K562 (cell line): ENCODE data around the gene SLC25A31. TPM values are rescaled to one million over a fixed set of nuclear protein-coding genes. Genes with fewer than 3 reads are reported as not detected.

Source experiments
- ATAC-seq: fragments of 200-7000 bp; cut with Tn5 transposase; 3 replicates; pipeline ENCODE4 v1.9.1; 2020; ENCODE audit warnings: moderate library complexity
- BruUV-seq: library from RNA; stranded (reverse); fragments of 400-500 nt; replicated peaks from 2 replicates; lab custom pipeline; 2021; lab: Mats Ljungman, UMichigan
- CTCF ChIA-PET: fragments of 300-600 bp; formaldehyde crosslinking; extraction: SDS; loops from one replicate; lab custom pipeline; 2021; ENCODE audit warnings: low intra/inter-chr PET ratio; lab: Yijun Ruan, JAX
- POLR2A ChIA-PET: fragments of 300-600, 350-650 bp; sonication (Branson Sonifier 250); formaldehyde crosslinking; extraction: SDS; loops from one replicate; lab custom pipeline; 2021; ENCODE audit warnings: antibody characterized with exemption, inconsistent platforms; lab: Yijun Ruan, JAX
- DNase-seq, 4 experiments: peaks; one replicate each; pipeline versions ENCODE4 v3.0.0 to v3.0.0-alpha.2; 2011 to 2018; ENCODE audit warnings: low spot score in 3 of 4, mixed read lengths in 3 of 4; ENCODE audit errors: extremely low read depth in 1 of 4
- FAIRE-seq: peaks from 2 replicates; lab custom pipeline; 2011; peaks lifted over from hg19 to GRCh38; lab: Jason Lieb, UNC
- H2AFZ ChIP-seq: 2 replicates; pipeline ENCODE4 v1.6.0; 2011; ENCODE audit warnings: low read depth, low read length, control low read depth, inconsistent platforms
- H3K27ac ChIP-seq: fragments of 200-600 bp; 3 replicates; pipeline ENCODE4 v1.8.0; 2011; ENCODE audit warnings: low read depth, mild to moderate bottlenecking, control low read depth, inconsistent platforms, low read length, moderate library complexity, mixed read lengths; ENCODE audit errors: extremely low read depth
- H3K27me3 ChIP-seq, 2 experiments: fragments of 300-600 bp in 1 of 2; 2 replicates in 1 of 2; 3 replicates in 1 of 2; pipeline versions ENCODE4 v1.6.0 to v1.8.0; 2011; ENCODE audit warnings: inconsistent platforms in 2 of 2, low read length in 2 of 2, mild to moderate bottlenecking in 1 of 2, mixed read lengths in 1 of 2, moderate library complexity in 1 of 2; ENCODE audit not compliant: control insufficient read depth in 2 of 2, insufficient read depth in 2 of 2
- H3K36me3 ChIP-seq: fragments of 300-600 bp; 3 replicates; pipeline ENCODE4 v1.8.0; 2011; ENCODE audit warnings: mild to moderate bottlenecking, low read length, inconsistent platforms; ENCODE audit not compliant: control insufficient read depth, insufficient read depth
- H3K4me1 ChIP-seq, 2 experiments: fragments of 200-600 bp in 1 of 2; replicated peaks in 1 of 2; 2 replicates in 1 of 2; 3 replicates in 1 of 2; pipeline versions ENCODE4 v1.5.1 to v1.8.0; 2011; ENCODE audit warnings: inconsistent platforms in 2 of 2, low read length in 2 of 2, mild to moderate bottlenecking in 1 of 2, mixed read lengths in 1 of 2, moderate library complexity in 1 of 2; ENCODE audit not compliant: control insufficient read depth in 2 of 2, insufficient read depth in 2 of 2
- H3K4me2 ChIP-seq: 2 replicates; pipeline ENCODE4 v1.6.1; 2011; ENCODE audit warnings: low read length, control low read depth, inconsistent platforms, mixed read lengths; ENCODE audit not compliant: insufficient read depth
- H3K4me3 ChIP-seq: fragments of 200-600 bp; sonication (generic), shearing (Covaris generic); 2 replicates; pipeline ENCODE4 v1.5.1; 2016; ENCODE audit warnings: control low read depth, inconsistent platforms
- H3K79me2 ChIP-seq: fragments of 200-600 bp; 3 replicates; pipeline ENCODE4 v1.8.0; 2011; ENCODE audit warnings: low read length, inconsistent platforms; ENCODE audit not compliant: control insufficient read depth, insufficient read depth
- H3K9ac ChIP-seq, 2 experiments: 2 replicates each; pipeline versions ENCODE4 v1.6.0 to v1.6.1; 2011; ENCODE audit warnings: low read depth in 2 of 2, low read length in 2 of 2, control low read depth in 1 of 2, inconsistent platforms in 1 of 2, mild to moderate bottlenecking in 1 of 2, mixed read lengths in 1 of 2; ENCODE audit not compliant: insufficient read depth in 1 of 2
- H3K9me1 ChIP-seq: one replicate; pipeline ENCODE4 v1.6.0; 2011; ENCODE audit warnings: inconsistent platforms, mild to moderate bottlenecking, low read length, moderate library complexity; ENCODE audit not compliant: control insufficient read depth, insufficient read depth
- H3K9me3 ChIP-seq: replicated peaks from 2 replicates; pipeline ENCODE4 v1.5.1; 2011; ENCODE audit warnings: low read depth, low read length, inconsistent platforms; ENCODE audit not compliant: control insufficient read depth, insufficient read depth
- H4K20me1 ChIP-seq: replicated peaks from 2 replicates; pipeline ENCODE4 v1.6.1; 2011; ENCODE audit warnings: low read length, inconsistent platforms, mixed read lengths; ENCODE audit not compliant: control insufficient read depth, insufficient read depth
- E4F1 ChIP-seq: fragments of 250-450 bp; sonication (Bioruptor Pico); IDR thresholded peaks from 2 replicates; pipeline ENCODE4 v1.5.0; 2021; ENCODE audit warnings: mild to moderate bottlenecking, borderline replicate concordance
- ETV5 ChIP-seq: sonication (generic); formaldehyde crosslinking; IDR thresholded peaks from 2 replicates; pipeline ENCODE4 v1.4.0; 2020; ENCODE audit warnings: low read depth, mild to moderate bottlenecking, missing genetic modification reagents
- JUNB ChIP-seq: fragments of 450-650 bp; formaldehyde crosslinking; conservative IDR thresholded peaks from 2 replicates; pipeline ENCODE4 v1.4.0; 2020; ENCODE audit warnings: mild to moderate bottlenecking
- NRF1 ChIP-seq, 2 experiments: fragments of 450-650 bp; IDR thresholded peaks in 1 of 2; conservative IDR thresholded peaks in 1 of 2; 2 replicates each; pipeline ENCODE4 v1.6.1; 2014; ENCODE audit warnings: mild to moderate bottlenecking in 2 of 2
- WGBS: fragments of 100-300 bp; shearing (Covaris generic); methylation state at CpG from one replicate; pipeline ENCODE4 v1.1.6; 2016; ENCODE audit warnings: low coverage, mixed read lengths; ENCODE audit not compliant: insufficient coverage; ENCODE audit errors: missing lambda C conversion rate; 5-methylcytosine and 5-hydroxymethylcytosine counted together
- in situ Hi-C: fragments of 300-500 bp; cut with MboI; formaldehyde crosslinking; loops from 4 replicates; pipeline ENCODE4 v1.15.0; 2018; ENCODE audit warnings: inconsistent platforms, mixed read lengths
- intact Hi-C: fragments of 100-400 bp; cut with micrococcal nuclease; formaldehyde crosslinking; loops from 2 replicates; pipeline ENCODE4 v1.14.2; 2022
- polyA plus RNA-seq, 8 experiments: library from polyadenylated mRNA; depleted of rRNA in 4 of 8; stranded (reverse) in 5 of 8; unstranded in 3 of 8; fragments of >200 nt; fragmentation: Nextera tagmentation in 2 of 8; fragmentation: Illumina TruSeq in 1 of 8; extraction: Ambion mirVana in 2 of 8; extraction: Trizol in 1 of 8; gene quantifications; 2 replicates each; pipeline versions ENCODE4 v1.2.1 to v1.2.3, GENCODE V29; 2011 to 2014; ENCODE audit warnings: inconsistent platforms in 1 of 8, missing spikeins in 1 of 8
- total RNA-seq, 7 experiments: library from RNA; depleted of rRNA in 6 of 7; stranded (reverse); fragments of >200 nt in 6 of 7; fragmentation: Illumina TruSeq in 2 of 7; extraction: Trizol in 2 of 7; gene quantifications; 2 replicates each; pipeline versions ENCODE4 v1.2.1 to v1.2.3, GENCODE V29; 2011 to 2021; ENCODE audit warnings: low replicate concordance in 1 of 7
- TF ChIP-seq, protein P1 (sequence below): IDR thresholded peaks from 2 replicates; pipeline ENCODE4 v1.6.1; 2011; ENCODE audit not compliant: insufficient read length; ENCODE audit errors: extremely low read depth
- TF ChIP-seq, protein P2 (sequence below): sonication (generic); formaldehyde crosslinking; IDR thresholded peaks from 2 replicates; pipeline ENCODE4 v1.9.0; 2022; ENCODE audit warnings: mild to moderate bottlenecking, missing genetic modification reagents
- TF ChIP-seq, protein P3 (sequence below), 2 experiments: fragments of 450-650 bp; IDR thresholded peaks; 2 replicates each; pipeline ENCODE4 v1.6.1; 2018; ENCODE audit warnings: mild to moderate bottlenecking in 2 of 2, low read depth in 1 of 2; ENCODE audit not compliant: partially characterized antibody in 2 of 2

Gene SLC25A31
- total and polyA plus RNA-seq, 9 of the 15 experiments (the other 6 are each of a cell fraction or from before 2014, with no cell fraction given), result 0.07 TPM; not detected in 8

DNA sequence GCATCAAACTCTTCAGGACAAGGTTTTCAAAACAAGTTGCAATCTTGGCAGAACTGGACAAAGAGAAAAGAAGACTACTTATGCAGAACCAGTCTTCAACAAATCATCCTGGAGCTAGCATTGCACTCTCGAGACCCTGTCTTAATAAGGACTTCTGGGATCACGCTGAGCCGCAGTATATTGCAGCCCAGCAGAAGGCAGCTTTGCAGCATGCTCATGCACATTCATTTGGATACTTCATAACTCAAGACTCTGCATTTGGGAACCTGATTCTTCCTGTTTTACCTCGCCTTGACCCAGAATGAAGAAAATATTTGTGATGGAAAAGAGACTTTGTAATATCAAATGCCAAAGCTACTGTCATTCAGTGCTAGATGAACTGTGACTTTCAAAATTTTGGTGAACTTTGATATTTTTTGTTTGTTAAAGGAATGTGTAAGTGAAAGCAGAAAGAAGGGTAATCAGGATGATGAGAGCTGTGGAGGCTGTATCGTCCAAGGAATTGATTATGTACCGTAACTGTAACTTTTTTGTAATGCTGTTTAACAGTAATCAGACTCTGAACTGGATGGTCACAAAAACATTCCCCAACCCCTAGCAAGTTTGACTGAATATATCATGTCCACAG is 79.1 kb downstream of the SLC25A31 start:
- ATAC-seq, result peak; percentile 82
- Histone ChIP-seq H3K9me1 (no peaks in the 10 kb centered on the region), H3K9ac (no peak overlapping the region), H3K27me3 (no peaks in the 10 kb centered on the region), H4K20me1 (no peaks in the 10 kb centered on the region), H2AFZ (no peak overlapping the region), H3K36me3 (peaks cover 60% of the 10 kb centered on the region), H3K9me3 (no peaks in the 10 kb centered on the region), H3K4me2 (no peak overlapping the region), H3K4me1 (no peaks in the 10 kb centered on the region), H3K27ac (no peak overlapping the region), H3K4me3 (no peak overlapping the region), H3K79me2 (no peaks in the 10 kb centered on the region)
- DNase-seq, result peak in 1 of 4 experiments; percentile 11
- ChIA-PET CTCF (no interaction called here), POLR2A (interaction anchor here (0.6 kb wide), 1 partner anchor 38 kb away, joined by 3 read pairs; no protein-coding TSS in a partner anchor)
- FAIRE-seq, result peak; percentile 40
- no TSS peak for BruUV-seq
- 89% methylated on average over 6 of the region's 6 CpGs for WGBS
- in situ Hi-C loops (no loop called here), intact Hi-C loops (no loop called here)
- TF ChIP-seq, protein P1, sequence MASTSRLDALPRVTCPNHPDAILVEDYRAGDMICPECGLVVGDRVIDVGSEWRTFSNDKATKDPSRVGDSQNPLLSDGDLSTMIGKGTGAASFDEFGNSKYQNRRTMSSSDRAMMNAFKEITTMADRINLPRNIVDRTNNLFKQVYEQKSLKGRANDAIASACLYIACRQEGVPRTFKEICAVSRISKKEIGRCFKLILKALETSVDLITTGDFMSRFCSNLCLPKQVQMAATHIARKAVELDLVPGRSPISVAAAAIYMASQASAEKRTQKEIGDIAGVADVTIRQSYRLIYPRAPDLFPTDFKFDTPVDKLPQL, result no peak
- TF ChIP-seq E4F1 (CRISPR knock-in tag) (no peak), ETV5 (CRISPR knock-in tag) (no peak), NRF1 (conservative IDR thresholded peaks at IDR 0.05 in 1 of 2, IDR thresholded peaks at IDR 0.05 in 1 of 2) (no peak), JUNB (CRISPR knock-in tag) (no peak)
- TF ChIP-seq, protein P2, sequence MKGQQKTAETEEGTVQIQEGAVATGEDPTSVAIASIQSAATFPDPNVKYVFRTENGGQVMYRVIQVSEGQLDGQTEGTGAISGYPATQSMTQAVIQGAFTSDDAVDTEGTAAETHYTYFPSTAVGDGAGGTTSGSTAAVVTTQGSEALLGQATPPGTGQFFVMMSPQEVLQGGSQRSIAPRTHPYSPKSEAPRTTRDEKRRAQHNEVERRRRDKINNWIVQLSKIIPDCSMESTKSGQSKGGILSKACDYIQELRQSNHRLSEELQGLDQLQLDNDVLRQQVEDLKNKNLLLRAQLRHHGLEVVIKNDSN (CRISPR knock-in tag), result no peak
- TF ChIP-seq, protein P3, sequence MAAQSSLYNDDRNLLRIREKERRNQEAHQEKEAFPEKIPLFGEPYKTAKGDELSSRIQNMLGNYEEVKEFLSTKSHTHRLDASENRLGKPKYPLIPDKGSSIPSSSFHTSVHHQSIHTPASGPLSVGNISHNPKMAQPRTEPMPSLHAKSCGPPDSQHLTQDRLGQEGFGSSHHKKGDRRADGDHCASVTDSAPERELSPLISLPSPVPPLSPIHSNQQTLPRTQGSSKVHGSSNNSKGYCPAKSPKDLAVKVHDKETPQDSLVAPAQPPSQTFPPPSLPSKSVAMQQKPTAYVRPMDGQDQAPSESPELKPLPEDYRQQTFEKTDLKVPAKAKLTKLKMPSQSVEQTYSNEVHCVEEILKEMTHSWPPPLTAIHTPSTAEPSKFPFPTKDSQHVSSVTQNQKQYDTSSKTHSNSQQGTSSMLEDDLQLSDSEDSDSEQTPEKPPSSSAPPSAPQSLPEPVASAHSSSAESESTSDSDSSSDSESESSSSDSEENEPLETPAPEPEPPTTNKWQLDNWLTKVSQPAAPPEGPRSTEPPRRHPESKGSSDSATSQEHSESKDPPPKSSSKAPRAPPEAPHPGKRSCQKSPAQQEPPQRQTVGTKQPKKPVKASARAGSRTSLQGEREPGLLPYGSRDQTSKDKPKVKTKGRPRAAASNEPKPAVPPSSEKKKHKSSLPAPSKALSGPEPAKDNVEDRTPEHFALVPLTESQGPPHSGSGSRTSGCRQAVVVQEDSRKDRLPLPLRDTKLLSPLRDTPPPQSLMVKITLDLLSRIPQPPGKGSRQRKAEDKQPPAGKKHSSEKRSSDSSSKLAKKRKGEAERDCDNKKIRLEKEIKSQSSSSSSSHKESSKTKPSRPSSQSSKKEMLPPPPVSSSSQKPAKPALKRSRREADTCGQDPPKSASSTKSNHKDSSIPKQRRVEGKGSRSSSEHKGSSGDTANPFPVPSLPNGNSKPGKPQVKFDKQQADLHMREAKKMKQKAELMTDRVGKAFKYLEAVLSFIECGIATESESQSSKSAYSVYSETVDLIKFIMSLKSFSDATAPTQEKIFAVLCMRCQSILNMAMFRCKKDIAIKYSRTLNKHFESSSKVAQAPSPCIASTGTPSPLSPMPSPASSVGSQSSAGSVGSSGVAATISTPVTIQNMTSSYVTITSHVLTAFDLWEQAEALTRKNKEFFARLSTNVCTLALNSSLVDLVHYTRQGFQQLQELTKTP (IDR thresholded peaks at IDR 0.05; ENCODE audit: low read depth in 1 of 2, partially characterized antibody in 2 of 2), result no peak
